Measurements from ENCODE around the gene ZC2HC1C.
"Not testable (repeated sequence)": the region's sequence is repeated elsewhere in the genome, so short reads cannot be mapped to it uniquely, and the experiment has no call there.

Gene ZC2HC1C

DNA sequence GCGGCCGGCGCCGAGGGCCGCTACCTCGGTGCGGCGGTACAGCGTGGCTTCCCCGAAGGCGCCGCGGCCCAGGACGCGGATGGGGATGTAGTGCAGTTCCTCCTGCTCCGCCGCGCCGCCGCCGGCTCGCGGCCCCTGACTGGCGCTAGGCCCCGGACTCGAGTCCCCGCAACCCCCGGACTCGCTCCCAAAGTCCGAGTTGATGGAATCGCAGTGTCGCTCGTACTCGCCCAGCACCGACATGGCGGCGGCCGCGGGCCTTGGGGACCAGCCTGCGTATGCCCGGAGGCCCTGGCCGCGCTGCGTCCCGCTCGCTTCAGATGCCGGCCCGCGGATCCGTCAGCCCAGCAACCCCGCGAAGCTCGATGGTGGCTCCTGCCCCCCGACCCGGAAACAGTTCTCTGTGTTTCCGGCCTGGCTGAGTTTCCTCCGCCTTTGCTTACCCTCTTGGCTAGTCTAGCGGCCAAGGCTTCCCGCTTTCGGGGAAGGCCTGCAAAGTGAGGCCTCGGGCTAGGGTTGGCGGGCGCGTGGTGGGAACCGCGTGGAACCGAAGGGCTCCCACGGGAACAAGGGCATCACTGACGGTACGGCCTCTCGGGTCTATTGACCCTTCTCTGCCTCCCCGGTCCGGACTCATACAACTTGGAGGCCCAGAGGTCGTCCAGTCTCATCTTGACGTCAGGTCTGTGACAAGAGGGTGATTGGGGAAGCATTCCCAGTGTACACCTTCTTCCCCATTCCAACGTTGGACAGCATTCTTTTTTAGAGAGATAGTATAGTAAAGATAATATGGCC, 57.4 kb downstream of the ZC2HC1C start, which contains the start of gene NEK9:
NEK9 (minus strand) TSS at position 370 of the 795 bp plus-strand sequence; CDS start at position 243, 127 bp downstream.
- H2AFZ ChIP-seq (ENCODE audit: low read depth, low read length): peak within 1 kb of the TSS; percentile 94
- no peaks in the 10 kb centered on the region for H3K9me3 ChIP-seq (ENCODE audit: insufficient read depth, low read length, severe bottlenecking)
- DNase-seq (peak; percentile 90), ATAC-seq (ENCODE audit: insufficient read depth, low read depth) (peak; percentile 94)
- no peaks in the 10 kb centered on the region for H3K27me3 ChIP-seq (ENCODE audit: insufficient read depth, low read length, poor library complexity)
- H3K4me2 ChIP-seq (ENCODE audit: insufficient read depth, low read length): peak within 1 kb of the TSS; percentile 77
- H3K79me2 ChIP-seq (ENCODE audit: insufficient read depth, low read length): peaks cover 45% of the 10 kb centered on the region
- H3K27ac ChIP-seq (ENCODE audit: low read length): peak within 1 kb of the TSS; percentile 91
- no peak for TF ChIP-seq EZH2 (IDR thresholded peaks at IDR 0.05; ENCODE audit: borderline replicate concordance, low read depth, low read length, severe bottlenecking)
- TF ChIP-seq, protein P1, sequence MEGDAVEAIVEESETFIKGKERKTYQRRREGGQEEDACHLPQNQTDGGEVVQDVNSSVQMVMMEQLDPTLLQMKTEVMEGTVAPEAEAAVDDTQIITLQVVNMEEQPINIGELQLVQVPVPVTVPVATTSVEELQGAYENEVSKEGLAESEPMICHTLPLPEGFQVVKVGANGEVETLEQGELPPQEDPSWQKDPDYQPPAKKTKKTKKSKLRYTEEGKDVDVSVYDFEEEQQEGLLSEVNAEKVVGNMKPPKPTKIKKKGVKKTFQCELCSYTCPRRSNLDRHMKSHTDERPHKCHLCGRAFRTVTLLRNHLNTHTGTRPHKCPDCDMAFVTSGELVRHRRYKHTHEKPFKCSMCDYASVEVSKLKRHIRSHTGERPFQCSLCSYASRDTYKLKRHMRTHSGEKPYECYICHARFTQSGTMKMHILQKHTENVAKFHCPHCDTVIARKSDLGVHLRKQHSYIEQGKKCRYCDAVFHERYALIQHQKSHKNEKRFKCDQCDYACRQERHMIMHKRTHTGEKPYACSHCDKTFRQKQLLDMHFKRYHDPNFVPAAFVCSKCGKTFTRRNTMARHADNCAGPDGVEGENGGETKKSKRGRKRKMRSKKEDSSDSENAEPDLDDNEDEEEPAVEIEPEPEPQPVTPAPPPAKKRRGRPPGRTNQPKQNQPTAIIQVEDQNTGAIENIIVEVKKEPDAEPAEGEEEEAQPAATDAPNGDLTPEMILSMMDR (IDR thresholded peaks at IDR 0.05; ENCODE audit: borderline replicate concordance, extremely low read depth, low read length, poor library complexity, severe bottlenecking): peak; percentile 2
- H3K9ac ChIP-seq (ENCODE audit: low read depth, low read length): peak within 1 kb of the TSS; percentile 91
- H3K36me3 ChIP-seq (ENCODE audit: insufficient read depth, low read length): peaks cover 17% of the 10 kb centered on the region
- peaks cover 27% of the 10 kb centered on the region for H3K4me1 ChIP-seq (ENCODE audit: insufficient read depth, low read length)
- H3K4me3 ChIP-seq (ENCODE audit: low read depth in 1 of 2, low read length in 2 of 2): peak within 1 kb of the TSS; percentile 63 to 81
- no peaks in the 10 kb centered on the region for H4K20me1 ChIP-seq (ENCODE audit: insufficient read depth, low read length)

DNA sequence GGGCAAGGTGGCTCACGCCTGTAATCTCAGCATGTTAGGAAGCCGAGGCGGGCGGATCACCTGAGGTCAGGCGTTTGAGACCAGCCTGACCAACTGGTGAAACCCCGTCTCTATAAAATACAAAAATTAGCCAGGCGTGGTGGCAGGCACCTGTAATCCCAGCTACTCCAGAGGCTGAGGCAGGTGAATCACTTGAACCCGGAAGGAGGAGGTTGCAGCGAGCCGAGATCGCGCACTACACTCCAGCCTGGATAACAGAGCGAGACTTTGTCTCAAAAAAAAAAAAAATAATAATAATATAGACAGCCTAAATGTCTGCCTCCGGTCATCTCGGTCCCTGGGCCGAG, 58.0 kb downstream of the ZC2HC1C start:
- H3K27ac ChIP-seq (ENCODE audit: low read length): peak overlapping the region; percentile 91
- peak overlapping the region; percentile 77 for H3K4me2 ChIP-seq (ENCODE audit: insufficient read depth, low read length)
- not testable (repeated sequence) for DNase-seq; H4K20me1 ChIP-seq (ENCODE audit: insufficient read depth, low read length); H3K9me3 ChIP-seq (ENCODE audit: insufficient read depth, low read length, severe bottlenecking); H3K27me3 ChIP-seq (ENCODE audit: insufficient read depth, low read length, poor library complexity); ATAC-seq (ENCODE audit: insufficient read depth, low read depth)
- H3K9ac ChIP-seq (ENCODE audit: low read depth, low read length): peak overlapping the region; percentile 91
- H3K79me2 ChIP-seq (ENCODE audit: insufficient read depth, low read length): peaks cover 45% of the 10 kb centered on the region
- H3K4me3 ChIP-seq (ENCODE audit: low read depth in 1 of 2, low read length in 2 of 2): peak overlapping the region; percentile 63 to 81
- peaks cover 20% of the 10 kb centered on the region for H3K36me3 ChIP-seq (ENCODE audit: insufficient read depth, low read length)
- H3K4me1 ChIP-seq (ENCODE audit: insufficient read depth, low read length): peaks cover 27% of the 10 kb centered on the region
- H2AFZ ChIP-seq (ENCODE audit: low read depth, low read length): peak overlapping the region; percentile 94

DNA sequence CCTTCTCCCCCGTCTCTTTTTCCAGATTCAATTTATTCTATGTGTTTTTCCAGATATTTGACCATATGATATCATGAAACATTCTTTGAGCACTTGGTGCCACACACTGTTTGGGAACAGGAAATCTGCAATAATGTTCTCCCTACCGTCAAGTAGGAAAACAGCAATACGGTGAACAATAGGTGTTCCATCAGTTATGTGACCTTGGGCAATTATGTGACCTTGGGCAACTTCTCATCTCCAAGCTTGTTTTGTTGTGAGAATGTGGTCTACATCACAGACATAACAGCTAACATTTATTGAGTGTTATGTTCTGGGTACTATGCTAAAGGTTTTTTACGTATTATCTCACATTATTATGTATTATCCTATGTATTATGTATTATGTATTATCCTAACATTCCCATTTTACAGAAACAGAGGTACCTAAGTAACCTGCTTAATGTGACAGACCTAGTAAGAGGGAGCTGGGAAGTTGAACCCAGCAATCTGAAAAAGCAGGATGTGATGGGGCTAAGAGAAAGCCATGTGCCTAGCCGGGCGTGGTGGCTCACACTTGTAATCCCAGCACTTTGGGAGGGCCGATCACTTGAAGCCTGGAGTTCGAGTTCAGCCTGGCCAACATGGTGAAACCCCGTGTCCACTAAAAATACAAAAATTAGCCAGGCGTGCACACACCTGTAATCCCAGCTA, 58.6 kb downstream of the ZC2HC1C start:
- ATAC-seq (ENCODE audit: insufficient read depth, low read depth): no peak
- H3K79me2 ChIP-seq (ENCODE audit: insufficient read depth, low read length): peaks cover 45% of the 10 kb centered on the region
- H3K9ac ChIP-seq (ENCODE audit: low read depth, low read length): peak overlapping the region; percentile 91
- no peak for DNase-seq
- TF ChIP-seq EZH2 (IDR thresholded peaks at IDR 0.05; ENCODE audit: borderline replicate concordance, low read depth, low read length, severe bottlenecking): no peak
- TF ChIP-seq, protein P1 (IDR thresholded peaks at IDR 0.05; ENCODE audit: borderline replicate concordance, extremely low read depth, low read length, poor library complexity, severe bottlenecking): no peak
- H3K27ac ChIP-seq (ENCODE audit: low read length): 0 out of 2 replicates have a peak overlapping the region, but pooled peaks have one; percentile 41
- H3K27me3 ChIP-seq (ENCODE audit: insufficient read depth, low read length, poor library complexity): no peaks in the 10 kb centered on the region
- peaks cover 27% of the 10 kb centered on the region for H3K4me1 ChIP-seq (ENCODE audit: insufficient read depth, low read length)
- 0 out of 2 replicates have a peak, but pooled peaks cover 4% of the 10 kb centered on the region for H4K20me1 ChIP-seq (ENCODE audit: insufficient read depth, low read length)
- no peaks in the 10 kb centered on the region for H3K9me3 ChIP-seq (ENCODE audit: insufficient read depth, low read length, severe bottlenecking)
- H3K36me3 ChIP-seq (ENCODE audit: insufficient read depth, low read length): peaks cover 25% of the 10 kb centered on the region
- peak overlapping the region; percentile 63 to 81; a peak in 3 of 4 replicates for H3K4me3 ChIP-seq (ENCODE audit: low read depth in 1 of 2, low read length in 2 of 2)
- peak overlapping the region; percentile 77 for H3K4me2 ChIP-seq (ENCODE audit: insufficient read depth, low read length)
- no peak overlapping the region for H2AFZ ChIP-seq (ENCODE audit: low read depth, low read length)

DNA sequence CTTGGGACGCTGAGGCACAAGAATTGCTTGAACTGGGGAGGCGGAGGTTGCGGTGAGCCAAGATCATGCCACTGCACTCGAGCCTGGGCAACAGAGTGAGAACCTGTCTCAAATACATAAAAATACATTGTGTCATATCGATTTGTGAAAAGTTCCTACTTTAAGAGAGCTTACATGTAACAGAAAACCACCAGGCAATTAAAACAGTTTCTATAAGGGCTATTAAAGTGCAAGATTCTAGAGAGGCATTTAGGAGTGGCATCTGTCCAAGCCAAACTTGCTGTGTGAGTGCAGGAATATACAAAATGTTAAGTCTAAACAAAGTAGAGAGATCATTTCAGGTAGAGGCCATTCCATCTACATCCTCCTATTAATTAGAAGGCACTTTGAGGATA, 59.2 kb downstream of the ZC2HC1C start:
- Histone ChIP-seq H3K27me3 (ENCODE audit: insufficient read depth, low read length, poor library complexity) (no peaks in the 10 kb centered on the region), H2AFZ (ENCODE audit: low read depth, low read length) (no peak overlapping the region), H3K9ac (ENCODE audit: low read depth, low read length) (no peak overlapping the region), H3K9me3 (ENCODE audit: insufficient read depth, low read length, severe bottlenecking) (no peaks in the 10 kb centered on the region), H3K36me3 (ENCODE audit: insufficient read depth, low read length) (peaks cover 31% of the 10 kb centered on the region), H4K20me1 (ENCODE audit: insufficient read depth, low read length) (0 out of 2 replicates have a peak, but pooled peaks cover 4% of the 10 kb centered on the region), H3K27ac (ENCODE audit: low read length) (no peak overlapping the region), H3K79me2 (ENCODE audit: insufficient read depth, low read length) (peaks cover 45% of the 10 kb centered on the region), H3K4me1 (ENCODE audit: insufficient read depth, low read length) (peaks cover 27% of the 10 kb centered on the region), H3K4me3 (ENCODE audit: low read depth in 1 of 2, low read length in 2 of 2) (no peak overlapping the region), H3K4me2 (ENCODE audit: insufficient read depth, low read length) (peak overlapping the region; percentile 23; the same call in 1 of the 2 replicates)
- TF ChIP-seq, protein P1 (IDR thresholded peaks at IDR 0.05; ENCODE audit: borderline replicate concordance, extremely low read depth, low read length, poor library complexity, severe bottlenecking): no peak
- TF ChIP-seq EZH2 (IDR thresholded peaks at IDR 0.05; ENCODE audit: borderline replicate concordance, low read depth, low read length, severe bottlenecking): no peak
- ATAC-seq (ENCODE audit: insufficient read depth, low read depth): no peak
- DNase-seq: no peak

Measured in DND-41 (cell line).